Stimulated activated effector memory CD8-positive, alpha-beta T cell treated with anti-CD3 and anti-CD28 coated beads, Interleukin-12 subunit alpha, Interleukin-12 subunit beta, amount 100 ng/mL, for 72 hours (primary cell): ENCODE data around the gene SRP19.

Experiments used
- ATAC-seq: fragments of 150-1000 bp; cut with Tn5 transposase; 2 replicates; pipeline ENCODE4 v1.10.0; 2021
- DNase-seq, 2 donors: peaks; one replicate each; pipeline ENCODE4 v3.0.0; 2021 to 2022; ENCODE audit warnings: low spot score in 2 of 2
- H3K27ac Mint-ChIP-seq: one replicate; pipeline ENCODE4 v1.8.0; 2022; ENCODE audit warnings: mild to moderate bottlenecking, mixed read lengths
- H3K36me3 Mint-ChIP-seq: one replicate; pipeline ENCODE4 v1.8.0; 2022; ENCODE audit warnings: mild to moderate bottlenecking, mixed read lengths
- H3K4me1 Mint-ChIP-seq: one replicate; pipeline ENCODE4 v1.8.0; 2022; ENCODE audit warnings: mixed read lengths
- H3K4me3 Mint-ChIP-seq: one replicate; pipeline ENCODE4 v1.8.0; 2022; ENCODE audit warnings: mild to moderate bottlenecking, mixed read lengths
- H3K9me3 Mint-ChIP-seq: one replicate; pipeline ENCODE4 v1.8.0; 2022; ENCODE audit warnings: mixed read lengths

Gene SRP19

DNA sequence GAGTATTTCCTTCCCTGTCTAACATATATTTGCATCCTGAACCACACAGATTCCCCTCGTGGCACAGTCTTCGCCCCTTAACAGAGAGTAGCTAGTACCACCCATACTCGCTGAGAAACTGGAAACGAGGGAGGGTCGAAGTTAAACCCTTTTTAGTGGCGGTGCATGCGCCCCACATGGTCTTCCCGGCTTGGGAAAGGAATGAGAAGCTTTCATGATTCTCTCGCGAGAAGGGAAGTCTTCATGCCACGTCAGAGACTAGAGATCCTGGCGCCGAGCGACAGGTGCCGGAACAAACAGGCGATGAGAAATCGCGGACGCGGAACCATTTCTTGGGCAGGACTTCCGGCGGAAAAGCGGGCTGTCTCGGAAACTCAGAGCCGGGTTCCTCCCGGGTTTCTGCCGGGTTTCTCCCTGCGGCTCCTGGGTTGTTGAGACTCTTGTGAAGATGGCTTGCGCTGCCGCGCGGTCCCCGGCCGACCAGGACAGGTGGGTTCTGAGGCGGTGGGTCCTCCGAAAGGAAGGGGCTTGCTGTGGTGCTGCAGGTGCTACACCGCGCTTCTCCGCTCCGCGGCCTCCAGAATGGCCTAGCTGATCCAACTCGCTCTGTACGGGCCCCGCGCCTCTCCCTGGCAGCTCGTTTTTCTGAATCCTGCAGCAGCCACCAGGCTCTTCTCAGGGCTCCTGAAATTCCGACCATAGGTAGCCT lies at the start of gene SRP19:
Gene SRP19 (plus strand): TSS at position 359 of the 709 bp plus-strand sequence. CDS start 90 bp downstream, at position 449.
- ATAC-seq = peak; percentile 96
- Mint-ChIP-seq H3K4me1 (peaks cover 20% of the 10 kb centered on the region), H3K9me3 (no peaks in the 10 kb centered on the region), H3K27ac (peak within 1 kb of the TSS; percentile 95), H3K36me3 (peaks cover 46% of the 10 kb centered on the region), H3K4me3 (peak within 1 kb of the TSS; percentile 84)
- peak; percentile 83 to 96 for DNase-seq

DNA sequence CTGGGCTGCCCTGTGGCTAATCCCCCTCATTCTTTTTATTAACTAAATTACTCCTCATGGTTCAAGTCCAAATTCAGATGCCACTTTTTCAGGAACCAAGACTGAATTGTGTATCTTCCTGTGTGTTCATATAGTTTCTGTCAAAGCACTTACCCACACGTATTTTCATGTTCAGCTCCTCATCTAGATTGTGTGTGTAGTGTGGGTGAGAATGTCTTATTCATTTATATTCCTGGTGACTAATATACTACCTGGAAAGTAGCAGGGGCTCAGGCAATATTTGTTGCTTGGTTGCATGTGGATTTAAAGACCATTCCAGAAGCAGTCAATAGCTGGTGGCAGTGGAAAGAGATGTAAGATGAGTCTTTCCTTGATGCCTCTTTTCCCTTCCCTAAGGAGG lies 48.5 kb upstream of the SRP19 start:
- Mint-ChIP-seq H3K4me3 (no peak overlapping the region), H3K4me1 (peaks cover 8% of the 10 kb centered on the region), H3K36me3 (peaks cover 23% of the 10 kb centered on the region), H3K27ac (peak overlapping the region; percentile 78), H3K9me3 (no peaks in the 10 kb centered on the region)
- peak; percentile 61 for ATAC-seq
- DNase-seq = no peak

GRCh38 chr5:112820246-112820645 lies 40.8 kb upstream of the SRP19 start:
- no peak overlapping the region for H3K27ac Mint-ChIP-seq
- no peak for DNase-seq
- H3K36me3 Mint-ChIP-seq = peaks cover 65% of the 10 kb centered on the region
- H3K4me3 Mint-ChIP-seq = no peak overlapping the region
- no peak for ATAC-seq
- H3K4me1 Mint-ChIP-seq = no peaks in the 10 kb centered on the region
- no peaks in the 10 kb centered on the region for H3K9me3 Mint-ChIP-seq

DNA sequence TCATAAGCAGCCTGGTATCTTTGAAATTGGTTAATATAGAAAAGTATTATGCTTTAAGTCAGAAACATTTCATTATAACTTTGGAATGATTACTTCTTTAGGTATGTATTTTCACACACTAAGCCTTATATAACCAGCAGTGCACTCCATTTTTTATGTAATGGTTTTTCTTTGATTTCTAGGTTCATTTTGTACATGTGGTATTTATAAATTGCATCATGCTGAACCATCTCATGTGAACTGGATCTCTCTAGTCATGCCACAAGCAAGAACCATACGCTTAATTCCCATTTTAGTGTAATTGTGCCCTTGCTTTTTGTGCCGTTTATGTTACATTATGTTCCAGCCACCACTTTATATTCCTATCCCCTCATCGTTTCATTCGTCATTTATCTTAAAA lies 38.6 kb upstream of the SRP19 start:
- DNase-seq (no peak), ATAC-seq (no peak)
- H3K4me3 Mint-ChIP-seq = no peak overlapping the region
- no peaks in the 10 kb centered on the region for H3K9me3 Mint-ChIP-seq
- no peaks in the 10 kb centered on the region for H3K4me1 Mint-ChIP-seq
- H3K27ac Mint-ChIP-seq = peak overlapping the region; percentile 82
- peaks cover 60% of the 10 kb centered on the region for H3K36me3 Mint-ChIP-seq

GRCh38 chr5:112823181-112823580 lies 37.9 kb upstream of the SRP19 start:
- DNase-seq (no peak), ATAC-seq (no peak)
- Mint-ChIP-seq H3K9me3 (no peaks in the 10 kb centered on the region), H3K27ac (peak overlapping the region; percentile 82), H3K4me1 (no peaks in the 10 kb centered on the region), H3K36me3 (peaks cover 65% of the 10 kb centered on the region), H3K4me3 (no peak overlapping the region)

- peaks cover 67% of the 10 kb centered on the region for H3K36me3 Mint-ChIP-seq
- no peak for ATAC-seq
- H3K4me3 Mint-ChIP-seq = no peak overlapping the region
- no peak for DNase-seq
- H3K4me1 Mint-ChIP-seq = no peaks in the 10 kb centered on the region
- H3K9me3 Mint-ChIP-seq = no peaks in the 10 kb centered on the region
- H3K27ac Mint-ChIP-seq = peak overlapping the region; percentile 82
These were observed 37.4 kb upstream of the SRP19 start for GRCh38 chr5:112823656-112824055.

GRCh38 chr5:112824197-112824596 lies 36.9 kb upstream of the SRP19 start:
- Mint-ChIP-seq H3K4me1 (no peaks in the 10 kb centered on the region), H3K27ac (peak overlapping the region; percentile 61), H3K4me3 (no peak overlapping the region), H3K36me3 (peaks cover 67% of the 10 kb centered on the region), H3K9me3 (no peaks in the 10 kb centered on the region)
- ATAC-seq (no peak), DNase-seq (no peak)

DNA sequence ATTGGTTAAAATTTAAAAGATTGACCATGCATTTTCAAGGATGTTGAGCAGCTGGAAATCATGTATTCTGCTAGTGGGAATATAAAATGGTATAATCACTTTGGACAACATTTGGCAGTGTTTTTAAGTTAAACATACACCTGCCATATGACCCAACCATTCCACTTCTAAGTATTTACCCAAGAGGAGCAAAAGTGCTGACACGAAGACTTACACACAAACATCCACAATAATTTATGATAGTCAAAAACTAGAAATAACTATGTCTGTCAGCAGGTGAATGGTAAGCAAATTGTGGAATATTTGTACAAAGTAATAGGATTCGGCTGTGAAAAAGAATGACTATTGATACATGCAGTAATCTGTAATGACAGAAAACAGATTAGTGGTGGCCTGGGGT lies 30.7 kb upstream of the SRP19 start:
- no peak for DNase-seq
- no peak for ATAC-seq
- no peaks in the 10 kb centered on the region for H3K9me3 Mint-ChIP-seq
- H3K27ac Mint-ChIP-seq = no peak overlapping the region
- no peak overlapping the region for H3K4me3 Mint-ChIP-seq
- H3K36me3 Mint-ChIP-seq = peaks cover 70% of the 10 kb centered on the region
- H3K4me1 Mint-ChIP-seq = no peaks in the 10 kb centered on the region

DNA sequence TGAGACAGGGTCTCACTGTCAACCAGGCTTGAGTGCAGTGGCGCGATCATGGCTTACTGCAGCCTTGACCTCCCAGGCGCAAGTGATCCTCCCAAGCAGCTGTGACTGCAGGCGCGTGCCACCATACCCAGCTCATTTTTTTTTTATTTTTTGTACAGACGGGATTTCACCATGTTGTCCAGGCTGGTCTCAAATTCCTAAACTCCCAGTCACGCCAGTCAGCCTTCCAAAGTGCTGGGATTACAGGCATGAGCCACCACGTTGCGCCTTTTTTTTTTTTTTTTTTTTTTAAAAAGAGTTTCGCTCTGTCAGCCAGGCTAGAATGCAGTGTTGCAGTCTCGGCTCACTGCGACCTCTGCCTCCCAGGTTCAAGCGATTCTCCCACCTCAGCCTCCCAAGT lies 27.1 kb upstream of the SRP19 start:
- ATAC-seq = no peak

GRCh38 chr5:112844489-112844888 lies 16.6 kb upstream of the SRP19 start:
- Mint-ChIP-seq H3K36me3 (no peaks in the 10 kb centered on the region), H3K4me1 (peaks cover 5% of the 10 kb centered on the region), H3K4me3 (no peak overlapping the region), H3K27ac (no peak overlapping the region), H3K9me3 (no peaks in the 10 kb centered on the region)
- ATAC-seq (no peak), DNase-seq (no peak)

More for the DNA sequence above, 27.1 kb upstream of the SRP19 start:
- Mint-ChIP-seq H3K27ac (no peak overlapping the region), H3K4me1 (no peaks in the 10 kb centered on the region), H3K36me3 (peaks cover 73% of the 10 kb centered on the region), H3K9me3 (no peaks in the 10 kb centered on the region), H3K4me3 (no peak overlapping the region)
- no peak for DNase-seq

DNA sequence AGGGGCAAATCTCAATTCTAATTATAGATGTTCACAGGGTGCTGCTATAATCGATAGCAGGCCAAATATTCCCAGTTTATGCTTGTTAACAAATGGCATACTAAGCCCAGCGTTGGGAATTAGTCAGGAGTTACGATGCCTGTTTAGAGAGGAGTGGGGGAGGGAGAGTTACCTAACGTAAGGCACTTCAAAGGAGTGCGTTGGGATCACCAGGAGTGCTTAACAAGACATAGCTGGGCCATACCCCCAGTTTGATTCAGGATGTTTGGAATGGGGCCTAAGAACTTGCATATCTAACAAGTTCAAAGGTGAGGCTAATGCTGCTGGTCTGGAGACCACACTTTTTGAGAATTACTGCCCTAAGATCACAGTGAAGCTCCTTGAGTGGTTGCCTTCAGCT lies 14.5 kb upstream of the SRP19 start:
- ATAC-seq (no peak), DNase-seq (no peak)
- H3K4me3 Mint-ChIP-seq = no peak overlapping the region
- no peaks in the 10 kb centered on the region for H3K9me3 Mint-ChIP-seq
- H3K36me3 Mint-ChIP-seq = no peaks in the 10 kb centered on the region
- peak overlapping the region; percentile 1 for H3K27ac Mint-ChIP-seq
- peaks cover 5% of the 10 kb centered on the region for H3K4me1 Mint-ChIP-seq

GRCh38 chr5:112847306-112847705 lies 13.8 kb upstream of the SRP19 start:
- no peaks in the 10 kb centered on the region for H3K36me3 Mint-ChIP-seq
- peaks cover 5% of the 10 kb centered on the region for H3K4me1 Mint-ChIP-seq
- H3K27ac Mint-ChIP-seq = peak overlapping the region; percentile 1
- H3K4me3 Mint-ChIP-seq = no peak overlapping the region
- DNase-seq = no peak
- H3K9me3 Mint-ChIP-seq = no peaks in the 10 kb centered on the region
- ATAC-seq = no peak

- no peaks in the 10 kb centered on the region for H3K9me3 Mint-ChIP-seq
- ATAC-seq (peak; percentile 98), DNase-seq (no peak)
- H3K27ac Mint-ChIP-seq = peak overlapping the region; percentile 16
- H3K4me3 Mint-ChIP-seq = no peak overlapping the region
- peaks cover 5% of the 10 kb centered on the region for H3K4me1 Mint-ChIP-seq
- H3K36me3 Mint-ChIP-seq = no peaks in the 10 kb centered on the region
These were observed 12.8 kb upstream of the SRP19 start for GRCh38 chr5:112848116-112848811.

DNA sequence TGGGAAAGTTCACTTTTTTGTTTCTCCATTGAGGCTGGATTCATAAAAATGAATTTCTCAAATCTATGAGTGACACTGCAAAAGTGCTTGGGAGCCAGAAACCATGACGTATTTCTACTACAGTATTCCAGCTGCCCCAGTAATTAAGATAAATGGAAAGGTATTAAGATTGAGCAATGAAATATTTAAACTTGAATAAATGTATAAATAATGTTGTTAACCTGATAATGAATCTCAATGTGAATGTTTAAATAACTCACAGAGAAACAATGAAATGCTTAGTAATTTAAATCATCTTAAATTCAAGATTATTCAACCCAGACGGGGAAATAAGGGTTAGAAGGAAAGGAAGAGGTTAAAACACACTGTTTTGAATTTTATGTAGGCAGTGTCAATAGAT lies 11.2 kb upstream of the SRP19 start:
- Mint-ChIP-seq H3K4me1 (peaks cover 5% of the 10 kb centered on the region), H3K36me3 (no peaks in the 10 kb centered on the region), H3K27ac (no peak overlapping the region), H3K9me3 (peaks cover 4% of the 10 kb centered on the region), H3K4me3 (no peak overlapping the region)
- ATAC-seq (no peak), DNase-seq (no peak)

DNA sequence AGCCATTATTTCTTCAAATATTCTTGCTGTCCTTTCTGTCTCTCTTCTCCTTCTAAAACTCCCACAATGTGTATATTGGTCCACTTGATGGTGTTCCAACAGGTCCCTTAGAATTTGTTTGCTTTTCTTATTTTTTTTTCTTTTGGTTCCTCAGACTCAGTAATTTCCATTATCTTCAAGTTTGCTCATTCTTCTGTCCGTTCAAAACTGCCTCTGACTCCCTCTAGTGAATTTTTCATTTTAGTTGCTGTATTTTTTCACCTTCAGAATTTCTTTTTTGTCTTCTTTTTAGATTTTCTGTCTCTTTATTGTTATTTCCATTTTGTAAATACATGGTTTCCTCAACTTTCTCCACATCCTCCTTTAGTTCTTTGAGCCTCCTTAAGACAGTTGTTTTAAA lies 6.4 kb upstream of the SRP19 start:
- Mint-ChIP-seq H3K9me3 (peaks cover 4% of the 10 kb centered on the region), H3K4me1 (no peaks in the 10 kb centered on the region), H3K4me3 (no peak overlapping the region), H3K27ac (no peak overlapping the region), H3K36me3 (no peaks in the 10 kb centered on the region)
- no peak for DNase-seq
- ATAC-seq = no peak

- no peak for ATAC-seq
- no peak for DNase-seq
- Mint-ChIP-seq H3K4me3 (no peak overlapping the region), H3K4me1 (peaks cover 11% of the 10 kb centered on the region), H3K9me3 (peaks cover 4% of the 10 kb centered on the region), H3K36me3 (peaks cover 15% of the 10 kb centered on the region), H3K27ac (no peak overlapping the region)
These were observed 3.2 kb upstream of the SRP19 start for GRCh38 chr5:112857866-112858265.
